Panc1 (cell line): ENCODE measurements around the gene RNF224. TPM values are rescaled to one million over a fixed set of nuclear protein-coding genes. Genes with fewer than 3 reads are reported as not detected.

Experiments
- ATAC-seq: fragments of 200-7000 bp; cut with Tn5 transposase; 2 replicates; pipeline ENCODE4 v1.9.1; 2020; ENCODE audit warnings: mild to moderate bottlenecking, moderate library complexity
- BruUV-seq: library from RNA; stranded (reverse); fragments of 400-500 nt; replicated peaks from 2 replicates; lab custom pipeline; 2021; lab: Mats Ljungman, UMichigan
- CTCF ChIA-PET: fragments of 300-600 bp; sonication (Branson Sonifier 250); formaldehyde crosslinking; loops from one replicate; lab custom pipeline; 2022; ENCODE audit warnings: antibody characterized with exemption; lab: Charles Lee
- POLR2A ChIA-PET: fragments of 300-600 bp; sonication (Branson Sonifier 250); formaldehyde crosslinking; loops from one replicate; lab custom pipeline; 2022; ENCODE audit warnings: antibody characterized with exemption; lab: Charles Lee
- DNase-seq: peaks from one replicate; pipeline ENCODE4 v3.0.0-alpha.2; 2010; ENCODE audit warnings: low read depth, low spot score
- H3K27ac ChIP-seq: 2 replicates; pipeline ENCODE4 v1.5.1; 2011; ENCODE audit warnings: mild to moderate bottlenecking, low read length, inconsistent platforms
- H3K27me3 ChIP-seq: fragments of 200-500 bp; sonication (Bioruptor generic); 2 replicates; pipeline ENCODE4 v1.6.0; 2014; ENCODE audit warnings: low read length, inconsistent platforms; ENCODE audit not compliant: control insufficient read depth, insufficient read depth
- H3K36me3 ChIP-seq: fragments of 200-500 bp; sonication (Bioruptor generic); 2 replicates; pipeline ENCODE4 v1.5.1; 2014; ENCODE audit warnings: inconsistent platforms, mild to moderate bottlenecking, low read length, moderate library complexity; ENCODE audit not compliant: control insufficient read depth, insufficient read depth
- H3K4me1 ChIP-seq: 2 replicates; pipeline ENCODE4 v1.5.1; 2011; ENCODE audit warnings: inconsistent platforms, mild to moderate bottlenecking, low read length, moderate library complexity; ENCODE audit not compliant: control insufficient read depth, insufficient read depth
- H3K4me3 ChIP-seq, 2 experiments: 2 replicates each; pipeline ENCODE4 v1.5.1; 2011 to 2012; ENCODE audit warnings: low read depth in 2 of 2, low read length in 2 of 2, mild to moderate bottlenecking in 2 of 2, inconsistent platforms in 1 of 2, moderate library complexity in 1 of 2
- H3K9me3 ChIP-seq: fragments of 200-500 bp; sonication (Bioruptor generic); 2 replicates; pipeline ENCODE4 v1.5.1; 2014; ENCODE audit warnings: low read depth, mild to moderate bottlenecking, inconsistent platforms, low read length, moderate library complexity; ENCODE audit not compliant: control insufficient read depth, insufficient read depth
- in situ Hi-C: cut with HindIII; loops from 2 replicates; pipeline ENCODE4 v1.10.0; 2016; ENCODE audit warnings: low sequenced_read_pairs, low pct_unique_long_range_greater_than_20kb
- intact Hi-C: fragments of 100-400 bp; cut with micrococcal nuclease; formaldehyde crosslinking; loops from one replicate; pipeline ENCODE4 v1.10.0; 2022; ENCODE audit not compliant: unreplicated experiment
- total RNA-seq: library from RNA; stranded (reverse); gene quantifications from one replicate; pipeline ENCODE4 v1.2.1, GENCODE V29; 2021; ENCODE audit not compliant: unreplicated experiment
- TF ChIP-seq, protein P1 (sequence below), 2 experiments: IDR thresholded peaks; 2 replicates each; pipeline ENCODE4 v1.6.1; 2011 to 2012; ENCODE audit warnings: low read depth in 2 of 2, control low read depth in 1 of 2, low read length in 1 of 2, mild to moderate bottlenecking in 1 of 2, moderate library complexity in 1 of 2; ENCODE audit not compliant: insufficient read depth in 1 of 2
- TF ChIP-seq, protein P2 (sequence below): fragments of 450-650 bp; IDR thresholded peaks from 2 replicates; pipeline ENCODE4 v1.5.1; 2017; ENCODE audit warnings: mild to moderate bottlenecking

The RNF224 gene
- total RNA-seq, 1 experiment from 2014 or later = 0.15 TPM

DNA sequence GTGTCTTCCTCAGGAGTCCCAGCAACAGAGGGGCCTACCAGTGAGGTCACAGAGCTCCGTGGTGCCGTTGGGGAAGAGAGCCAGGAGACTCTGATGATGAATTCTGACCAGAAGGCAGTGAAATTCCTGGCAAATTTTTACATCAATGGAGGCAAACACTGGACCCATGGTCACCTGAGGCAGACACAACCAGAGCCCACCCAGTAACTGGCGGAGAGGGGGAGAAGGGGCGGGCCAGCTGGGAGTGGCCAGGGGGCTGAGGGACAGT is 23.8 kb downstream of the RNF224 start, which contains the start of gene STPG3:
Gene STPG3 (plus strand): TSS at position 93 of the 268 bp plus-strand sequence. CDS start 1 bp downstream, at position 94.
- POLR2A ChIA-PET = no interaction called here
- Histone ChIP-seq H3K4me3 (no peak within 1 kb of the TSS), H3K27me3 (no peaks in the 10 kb centered on the region), H3K27ac (no peak within 1 kb of the TSS), H3K4me1 (peaks cover 11% of the 10 kb centered on the region), H3K36me3 (no peaks in the 10 kb centered on the region; the same call in 1 of the 2 replicates), H3K9me3 (no peaks in the 10 kb centered on the region)
- CTCF ChIA-PET = interaction anchor here (1.0 kb wide), 1 partner anchor 15 kb away, joined by 3 read pairs; no protein-coding TSS in a partner anchor
- ATAC-seq = no peak
- intact Hi-C loops (no loop called here), in situ Hi-C loops (no loop called here)
- no TSS peak for BruUV-seq
- TF ChIP-seq, protein P1, sequence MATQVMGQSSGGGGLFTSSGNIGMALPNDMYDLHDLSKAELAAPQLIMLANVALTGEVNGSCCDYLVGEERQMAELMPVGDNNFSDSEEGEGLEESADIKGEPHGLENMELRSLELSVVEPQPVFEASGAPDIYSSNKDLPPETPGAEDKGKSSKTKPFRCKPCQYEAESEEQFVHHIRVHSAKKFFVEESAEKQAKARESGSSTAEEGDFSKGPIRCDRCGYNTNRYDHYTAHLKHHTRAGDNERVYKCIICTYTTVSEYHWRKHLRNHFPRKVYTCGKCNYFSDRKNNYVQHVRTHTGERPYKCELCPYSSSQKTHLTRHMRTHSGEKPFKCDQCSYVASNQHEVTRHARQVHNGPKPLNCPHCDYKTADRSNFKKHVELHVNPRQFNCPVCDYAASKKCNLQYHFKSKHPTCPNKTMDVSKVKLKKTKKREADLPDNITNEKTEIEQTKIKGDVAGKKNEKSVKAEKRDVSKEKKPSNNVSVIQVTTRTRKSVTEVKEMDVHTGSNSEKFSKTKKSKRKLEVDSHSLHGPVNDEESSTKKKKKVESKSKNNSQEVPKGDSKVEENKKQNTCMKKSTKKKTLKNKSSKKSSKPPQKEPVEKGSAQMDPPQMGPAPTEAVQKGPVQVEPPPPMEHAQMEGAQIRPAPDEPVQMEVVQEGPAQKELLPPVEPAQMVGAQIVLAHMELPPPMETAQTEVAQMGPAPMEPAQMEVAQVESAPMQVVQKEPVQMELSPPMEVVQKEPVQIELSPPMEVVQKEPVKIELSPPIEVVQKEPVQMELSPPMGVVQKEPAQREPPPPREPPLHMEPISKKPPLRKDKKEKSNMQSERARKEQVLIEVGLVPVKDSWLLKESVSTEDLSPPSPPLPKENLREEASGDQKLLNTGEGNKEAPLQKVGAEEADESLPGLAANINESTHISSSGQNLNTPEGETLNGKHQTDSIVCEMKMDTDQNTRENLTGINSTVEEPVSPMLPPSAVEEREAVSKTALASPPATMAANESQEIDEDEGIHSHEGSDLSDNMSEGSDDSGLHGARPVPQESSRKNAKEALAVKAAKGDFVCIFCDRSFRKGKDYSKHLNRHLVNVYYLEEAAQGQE (IDR thresholded peaks at IDR 0.05; ENCODE audit: insufficient read depth in 1 of 2, low read depth in 2 of 2, low read length in 1 of 2) = no peak
- no peak for DNase-seq

- TF ChIP-seq, protein P2, sequence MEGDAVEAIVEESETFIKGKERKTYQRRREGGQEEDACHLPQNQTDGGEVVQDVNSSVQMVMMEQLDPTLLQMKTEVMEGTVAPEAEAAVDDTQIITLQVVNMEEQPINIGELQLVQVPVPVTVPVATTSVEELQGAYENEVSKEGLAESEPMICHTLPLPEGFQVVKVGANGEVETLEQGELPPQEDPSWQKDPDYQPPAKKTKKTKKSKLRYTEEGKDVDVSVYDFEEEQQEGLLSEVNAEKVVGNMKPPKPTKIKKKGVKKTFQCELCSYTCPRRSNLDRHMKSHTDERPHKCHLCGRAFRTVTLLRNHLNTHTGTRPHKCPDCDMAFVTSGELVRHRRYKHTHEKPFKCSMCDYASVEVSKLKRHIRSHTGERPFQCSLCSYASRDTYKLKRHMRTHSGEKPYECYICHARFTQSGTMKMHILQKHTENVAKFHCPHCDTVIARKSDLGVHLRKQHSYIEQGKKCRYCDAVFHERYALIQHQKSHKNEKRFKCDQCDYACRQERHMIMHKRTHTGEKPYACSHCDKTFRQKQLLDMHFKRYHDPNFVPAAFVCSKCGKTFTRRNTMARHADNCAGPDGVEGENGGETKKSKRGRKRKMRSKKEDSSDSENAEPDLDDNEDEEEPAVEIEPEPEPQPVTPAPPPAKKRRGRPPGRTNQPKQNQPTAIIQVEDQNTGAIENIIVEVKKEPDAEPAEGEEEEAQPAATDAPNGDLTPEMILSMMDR = no peak
- in situ Hi-C loops = no loop called here
- BruUV-seq = no TSS peak
- no peak for DNase-seq
- no peak for ATAC-seq
- no peaks in the 10 kb centered on the region for H3K9me3 ChIP-seq
- no peaks in the 10 kb centered on the region for H3K27me3 ChIP-seq
- H3K4me1 ChIP-seq = peaks cover 16% of the 10 kb centered on the region
- intact Hi-C loops = no loop called here
- CTCF ChIA-PET = interaction anchor here (1.0 kb wide), 1 partner anchor 15 kb away, joined by 3 read pairs; no protein-coding TSS in a partner anchor
- H3K4me3 ChIP-seq = no peak overlapping the region
- POLR2A ChIA-PET = no interaction called here
- H3K27ac ChIP-seq = no peak overlapping the region
- H3K36me3 ChIP-seq = no peaks in the 10 kb centered on the region; the same call in 1 of the 2 replicates
These were observed 24.4 kb downstream of the RNF224 start for GRCh38 chr9:137251490-137252268.

- ATAC-seq (no peak), DNase-seq (no peak)
- Histone ChIP-seq H3K36me3 (no peaks in the 10 kb centered on the region; the same call in 1 of the 2 replicates), H3K9me3 (no peaks in the 10 kb centered on the region), H3K27ac (no peak overlapping the region), H3K4me3 (no peak overlapping the region), H3K27me3 (no peaks in the 10 kb centered on the region), H3K4me1 (peaks cover 16% of the 10 kb centered on the region)
- CTCF ChIA-PET = no interaction called here
- in situ Hi-C loops = no loop called here
- TF ChIP-seq, protein P1 (IDR thresholded peaks at IDR 0.05; ENCODE audit: insufficient read depth in 1 of 2, low read depth in 2 of 2, low read length in 1 of 2) = no peak
- POLR2A ChIA-PET = interaction anchor here (1.6 kb wide), 1 partner anchor 10 kb away, joined by 4 read pairs; no protein-coding TSS in a partner anchor
- BruUV-seq = no TSS peak
- intact Hi-C loops = no loop called here
These were observed 25.5 kb downstream of the RNF224 start for GRCh38 chr9:137252555-137253506.
